Kidney epithelial cell (primary cell): ENCODE data around the gene ZFYVE16. TPM values are rescaled to one million over a fixed set of nuclear protein-coding genes. Genes with fewer than 3 reads are reported as not detected.
"Not testable (repeated sequence)": the region's sequence is repeated elsewhere in the genome, so short reads cannot be mapped to it uniquely, and the experiment has no call there.

Source experiments
- DNase-seq: peaks from one replicate; pipeline ENCODE4 v3.0.0-alpha.2; 2010; ENCODE audit warnings: low read depth
- H3K27me3 ChIP-seq: 2 replicates; pipeline ENCODE4 v1.6.0; 2011; ENCODE audit warnings: low read length; ENCODE audit not compliant: control insufficient read depth, insufficient read depth
- H3K36me3 ChIP-seq: 2 replicates; pipeline ENCODE4 v1.5.1; 2011; ENCODE audit warnings: low read length; ENCODE audit not compliant: control insufficient read depth, insufficient read depth
- H3K4me3 ChIP-seq: 2 replicates; pipeline ENCODE4 v1.5.1; 2011; ENCODE audit warnings: low read depth, mild to moderate bottlenecking, control low read depth, low read length
- total RNA-seq: library from RNA; depleted of rRNA; stranded (reverse); fragments of >200 nt; gene quantifications from 2 replicates; pipeline ENCODE4 v1.2.3, GENCODE V29; 2015
- TF ChIP-seq, protein P1 (sequence below): IDR thresholded peaks from 2 replicates; pipeline ENCODE4 v1.5.1; 2011; ENCODE audit warnings: mild to moderate bottlenecking, moderate library complexity, low read length, control low read depth, inconsistent platforms; ENCODE audit not compliant: insufficient read depth, poor library complexity, severe bottlenecking

Gene ZFYVE16
- total RNA-seq, 1 donor from 2014 or later: 26.0 TPM

DNA sequence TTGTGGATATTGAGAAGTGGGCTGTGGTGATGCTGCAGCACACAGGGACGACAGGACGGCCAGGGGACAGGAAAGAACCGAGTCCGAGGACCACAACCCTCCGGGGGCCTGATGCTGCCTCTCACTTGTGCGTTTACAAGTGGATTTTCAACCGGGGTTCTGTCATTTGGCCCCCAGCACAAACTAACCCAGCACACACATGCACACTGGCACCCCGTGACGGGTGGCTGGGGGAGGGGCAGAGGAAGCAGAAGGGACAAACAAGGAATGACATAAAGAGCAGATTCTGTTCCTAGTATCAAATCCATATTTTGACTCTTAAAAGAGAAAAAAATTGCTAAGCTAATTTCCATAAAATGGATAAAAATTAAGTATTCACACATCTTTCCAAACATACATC lies 18.3 kb upstream of the ZFYVE16 start:
- H3K27me3 ChIP-seq: no peaks in the 10 kb centered on the region
- H3K36me3 ChIP-seq: no peaks in the 10 kb centered on the region
- TF ChIP-seq, protein P1, sequence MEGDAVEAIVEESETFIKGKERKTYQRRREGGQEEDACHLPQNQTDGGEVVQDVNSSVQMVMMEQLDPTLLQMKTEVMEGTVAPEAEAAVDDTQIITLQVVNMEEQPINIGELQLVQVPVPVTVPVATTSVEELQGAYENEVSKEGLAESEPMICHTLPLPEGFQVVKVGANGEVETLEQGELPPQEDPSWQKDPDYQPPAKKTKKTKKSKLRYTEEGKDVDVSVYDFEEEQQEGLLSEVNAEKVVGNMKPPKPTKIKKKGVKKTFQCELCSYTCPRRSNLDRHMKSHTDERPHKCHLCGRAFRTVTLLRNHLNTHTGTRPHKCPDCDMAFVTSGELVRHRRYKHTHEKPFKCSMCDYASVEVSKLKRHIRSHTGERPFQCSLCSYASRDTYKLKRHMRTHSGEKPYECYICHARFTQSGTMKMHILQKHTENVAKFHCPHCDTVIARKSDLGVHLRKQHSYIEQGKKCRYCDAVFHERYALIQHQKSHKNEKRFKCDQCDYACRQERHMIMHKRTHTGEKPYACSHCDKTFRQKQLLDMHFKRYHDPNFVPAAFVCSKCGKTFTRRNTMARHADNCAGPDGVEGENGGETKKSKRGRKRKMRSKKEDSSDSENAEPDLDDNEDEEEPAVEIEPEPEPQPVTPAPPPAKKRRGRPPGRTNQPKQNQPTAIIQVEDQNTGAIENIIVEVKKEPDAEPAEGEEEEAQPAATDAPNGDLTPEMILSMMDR: no peak
- no peak for DNase-seq
- no peak overlapping the region for H3K4me3 ChIP-seq

- H3K4me3 ChIP-seq, DNase-seq, H3K27me3 ChIP-seq, H3K36me3 ChIP-seq: not testable (repeated sequence)
These were observed 17.5 kb upstream of the ZFYVE16 start for GRCh38 chr5:80390413-80390812.

DNA sequence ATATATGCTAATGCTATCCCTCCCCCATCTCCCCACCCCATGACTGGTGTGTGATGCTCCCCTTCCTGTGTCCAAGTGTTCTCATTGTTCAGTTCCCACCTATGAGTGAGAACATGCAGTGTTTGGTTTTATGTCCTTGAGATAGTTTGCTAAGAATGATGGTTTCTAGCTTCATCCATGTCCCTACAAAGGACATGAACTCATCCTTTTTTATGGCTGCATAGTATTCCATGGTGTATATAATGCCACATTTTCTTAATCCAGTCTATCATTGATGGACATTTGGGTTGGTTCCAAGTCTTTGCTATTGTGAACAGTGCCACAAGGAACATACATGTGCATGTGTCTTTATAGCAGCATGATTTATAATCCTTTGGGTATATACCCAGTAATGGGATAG lies 16.6 kb upstream of the ZFYVE16 start:
- not testable (repeated sequence) for DNase-seq, H3K4me3 ChIP-seq, H3K27me3 ChIP-seq, H3K36me3 ChIP-seq

DNA sequence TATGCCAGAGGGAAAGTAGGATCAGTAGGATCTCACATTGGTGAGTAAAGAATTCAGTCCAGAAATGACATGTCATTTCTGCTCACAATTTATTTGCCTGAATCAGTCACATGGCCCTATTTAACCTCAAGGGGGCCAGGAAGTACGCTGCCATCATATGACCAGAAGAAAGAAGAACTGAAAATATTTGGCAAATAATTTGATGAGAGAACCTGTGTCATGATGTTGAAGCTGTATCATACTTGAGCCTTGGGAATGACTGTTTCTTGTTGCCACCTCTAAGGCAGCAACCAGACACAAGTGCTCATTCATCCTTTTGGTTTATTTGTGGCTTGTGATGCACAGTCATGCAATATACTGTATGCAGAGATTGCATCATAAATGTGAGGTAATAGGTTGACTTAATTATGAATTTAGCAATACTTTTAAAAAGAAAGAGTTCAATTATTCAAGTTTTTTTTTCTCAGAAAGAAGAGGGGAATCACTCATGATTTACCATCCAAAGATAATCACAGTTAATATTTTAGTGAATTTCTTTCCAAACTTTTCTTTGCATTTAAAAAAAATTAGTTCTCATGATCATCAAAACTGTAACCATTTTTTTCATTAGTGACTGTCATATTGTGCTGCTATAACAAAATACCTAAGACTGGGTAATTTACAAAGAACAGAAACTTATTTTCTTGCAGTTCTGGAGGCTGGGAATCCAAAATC lies 8.2 kb upstream of the ZFYVE16 start:
- H3K4me3 ChIP-seq: no peak overlapping the region
- no peaks in the 10 kb centered on the region for H3K27me3 ChIP-seq
- TF ChIP-seq, protein P1: no peak
- H3K36me3 ChIP-seq: no peaks in the 10 kb centered on the region
- no peak for DNase-seq

GRCh38 chr5:80400368-80400767 lies 7.5 kb upstream of the ZFYVE16 start:
- H3K36me3 ChIP-seq, DNase-seq, H3K4me3 ChIP-seq, H3K27me3 ChIP-seq: not testable (repeated sequence)

- H3K4me3 ChIP-seq: no peak overlapping the region
- DNase-seq: no peak
- H3K27me3 ChIP-seq: no peaks in the 10 kb centered on the region
- H3K36me3 ChIP-seq: no peaks in the 10 kb centered on the region
- TF ChIP-seq, protein P1: no peak
These were observed 4.1 kb upstream of the ZFYVE16 start for GRCh38 chr5:80403782-80404181.

DNA sequence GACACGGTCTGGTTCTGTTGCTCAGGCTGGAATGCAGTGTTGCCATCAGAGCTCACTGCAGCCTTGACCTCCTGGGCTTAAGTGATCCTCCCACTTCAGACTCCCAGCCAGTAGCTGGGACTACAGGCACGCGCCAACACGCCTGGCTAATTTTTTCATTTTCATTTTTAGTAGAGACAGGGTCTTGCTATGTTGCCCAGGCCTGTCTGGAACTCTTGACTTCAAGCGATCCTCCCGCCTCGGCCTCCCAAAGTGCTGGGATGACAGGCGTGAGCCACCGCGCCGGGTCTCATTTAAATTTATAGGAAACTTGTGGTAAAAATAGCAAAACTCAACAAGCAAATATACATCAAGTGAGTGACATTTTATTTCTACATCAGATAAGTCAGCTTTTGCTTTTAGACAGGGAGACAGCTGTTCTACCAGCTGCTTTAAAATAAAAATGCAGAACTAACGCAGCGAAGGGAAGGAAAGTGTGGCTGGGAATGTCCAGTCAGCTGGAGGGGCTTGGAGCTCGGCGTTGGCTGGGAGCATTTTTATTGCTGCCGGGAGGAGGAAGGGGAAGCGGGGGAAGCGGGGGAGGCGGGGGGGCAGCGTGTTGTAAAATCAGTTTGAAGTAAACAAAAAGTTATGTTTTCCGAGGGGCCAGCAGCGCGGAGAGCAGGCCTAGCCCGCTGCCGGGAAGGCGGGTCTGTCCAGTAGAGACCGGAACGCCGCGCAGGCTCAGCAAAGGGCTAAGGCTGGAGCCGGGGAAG lies 707 bp upstream of the ZFYVE16 start:
- no peak for DNase-seq
- no peaks in the 10 kb centered on the region for H3K36me3 ChIP-seq
- H3K4me3 ChIP-seq: peak overlapping the region; percentile 90
- TF ChIP-seq, protein P1: no peak
- H3K27me3 ChIP-seq: no peaks in the 10 kb centered on the region
